Omental fat pad (tissue), 4 donors: ENCODE data around the gene OR7A10. TPM values are rescaled to one million over a fixed set of nuclear protein-coding genes. Genes with fewer than 3 reads are reported as not detected.

Source experiments
- ATAC-seq: fragments of 150-250 bp; one replicate; pipeline ENCODE4 v1.9.1; 2016; ENCODE audit warnings: mild to moderate bottlenecking, moderate library complexity; ENCODE audit not compliant: low FRiP score
- DNase-seq: peaks from one replicate; pipeline ENCODE4 v3.0.0-alpha.2; 2019; ENCODE audit warnings: low spot score
- CTCF ChIP-seq, 3 donors: fragments of 450-650 bp; IDR thresholded peaks; one replicate each; pipeline ENCODE4 v1.5.1; 2016 to 2017; ENCODE audit warnings: antibody characterized with exemption in 3 of 3, mild to moderate bottlenecking in 3 of 3, moderate library complexity in 2 of 3
- total RNA-seq, 4 donors: library from RNA; depleted of rRNA; stranded (reverse); fragments of >200 nt; gene quantifications; one replicate each; pipeline ENCODE4 v1.1.0, GENCODE V29; 2016

OR7A10 gene
- total RNA-seq, 4 donors from 2014 or later = not detected

GRCh38 chr19:14821937-14822336 lies 26.8 kb downstream of the OR7A10 start:
- no peak for DNase-seq
- no peak for ATAC-seq
- TF ChIP-seq CTCF (IDR thresholded peaks at IDR 0.05) = no peak

- no peak for TF ChIP-seq CTCF (IDR thresholded peaks at IDR 0.05)
- DNase-seq (no peak), ATAC-seq (no peak)
These were observed 30.1 kb downstream of the OR7A10 start for GRCh38 chr19:14818588-14818987.

- DNase-seq (no peak), ATAC-seq (no peak)
- no peak for TF ChIP-seq CTCF (IDR thresholded peaks at IDR 0.05)
These were observed 31.7 kb downstream of the OR7A10 start for GRCh38 chr19:14817052-14817451.

- ATAC-seq = no peak
- no peak for TF ChIP-seq CTCF (IDR thresholded peaks at IDR 0.05)
- no peak for DNase-seq
These were observed 33.6 kb downstream of the OR7A10 start for GRCh38 chr19:14814982-14815652.

GRCh38 chr19:14809272-14810057 lies 39.3 kb downstream of the OR7A10 start:
- ATAC-seq = no peak
- no peak for TF ChIP-seq CTCF (IDR thresholded peaks at IDR 0.05)

GRCh38 chr19:14804765-14805164 lies 44.0 kb downstream of the OR7A10 start:
- ATAC-seq = no peak

More at GRCh38 chr19:14809272-14810057, 39.3 kb downstream of the OR7A10 start:
- DNase-seq = no peak

More at GRCh38 chr19:14804765-14805164, 44.0 kb downstream of the OR7A10 start:
- no peak for DNase-seq
- TF ChIP-seq CTCF (IDR thresholded peaks at IDR 0.05) = no peak
